GM08714 (cell line): ENCODE measurements around the gene CPA2.
"Not testable (repeated sequence)": the region's sequence is repeated elsewhere in the genome, so short reads cannot be mapped to it uniquely, and the experiment has no call there.

Experiments used
- H3K4me3 ChIP-seq: fragments of 200-500 bp; sonication (Bioruptor generic); 2 replicates; pipeline ENCODE4 v1.5.1; 2014; ENCODE audit warnings: mild to moderate bottlenecking, low read length, inconsistent platforms
- ZNF274 ChIP-seq: IDR thresholded peaks from 2 replicates; pipeline ENCODE4 v1.6.1; 2012; ENCODE audit warnings: mild to moderate bottlenecking, low read depth, low read length

The CPA2 gene

DNA sequence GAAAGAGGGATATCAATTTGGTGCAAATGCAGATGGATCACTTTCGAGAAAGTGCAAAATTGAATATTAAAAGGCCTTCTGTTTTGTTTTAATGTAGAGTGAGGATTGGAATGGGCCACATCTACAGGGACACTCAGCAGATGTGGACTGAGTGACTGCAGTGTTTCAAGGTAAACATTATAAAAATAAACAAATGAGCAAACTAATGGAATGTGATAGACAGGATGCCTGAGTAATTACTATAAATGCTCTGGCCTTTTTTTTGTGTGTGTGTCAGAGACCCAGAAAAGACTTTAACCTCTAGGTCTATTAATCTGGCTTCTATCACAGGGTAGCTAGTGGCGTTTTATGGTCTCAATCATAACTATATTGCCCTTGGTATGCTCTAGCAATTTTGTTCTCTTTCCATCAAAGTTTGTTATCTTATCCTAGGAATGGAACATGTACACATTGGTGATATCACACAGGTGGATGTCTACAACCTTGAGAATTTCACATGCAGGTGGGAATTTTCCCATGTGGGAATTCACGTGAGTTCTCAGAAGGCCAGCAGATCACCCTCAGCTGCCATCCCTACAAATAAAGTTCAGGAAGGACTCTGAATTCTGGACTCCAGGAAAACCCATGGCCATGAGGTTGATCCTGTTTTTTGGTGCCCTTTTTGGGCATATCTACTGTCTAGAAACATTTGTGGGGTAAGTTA, at the start of gene CPA2:
CPA2 (plus strand) TSS at position 606 of the 703 bp plus-strand sequence; CDS start at position 625, 19 bp downstream.
- TF ChIP-seq ZNF274: no peak

DNA sequence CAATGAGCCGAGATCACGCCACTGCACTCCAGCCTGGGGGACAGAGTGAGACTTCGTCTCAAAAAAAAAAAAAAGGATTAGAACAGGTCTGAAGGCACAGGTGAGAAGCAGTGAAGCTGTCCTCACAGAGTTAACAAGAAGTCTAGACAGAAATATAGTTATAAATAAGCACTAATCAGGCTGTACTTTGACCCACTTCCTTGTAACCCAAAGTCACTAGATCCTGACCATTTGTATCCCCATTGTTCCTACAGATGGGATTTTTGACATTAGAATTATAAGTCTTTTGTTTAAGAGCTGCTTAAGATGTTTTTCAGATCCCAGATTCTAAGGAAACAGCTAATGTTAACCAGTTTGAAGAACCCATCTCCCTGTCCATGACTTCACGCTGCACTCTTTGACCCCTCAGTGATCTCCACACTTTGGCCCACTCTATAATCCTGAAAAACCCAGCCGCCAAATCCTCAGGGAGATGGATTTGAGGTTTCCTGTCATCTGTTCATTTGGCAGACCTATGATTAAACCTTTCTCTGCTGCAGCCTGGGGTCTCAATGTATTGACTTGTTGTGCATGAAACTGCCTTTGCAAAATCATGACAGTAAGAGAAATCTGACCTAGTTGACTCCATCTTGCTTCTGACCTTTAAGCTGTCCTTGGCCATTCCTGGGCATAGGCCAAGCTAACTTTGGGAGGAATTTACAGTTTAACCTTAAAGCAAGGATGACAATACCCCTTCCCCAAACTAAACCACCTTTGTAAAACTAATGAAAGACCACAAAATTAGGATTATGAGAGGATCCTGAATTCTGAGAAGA, 47.6 kb upstream of the CPA2 start:
- no peak overlapping the region for H3K4me3 ChIP-seq
- no peak for TF ChIP-seq ZNF274

More for the DNA sequence above, at the start of gene CPA2:
- H3K4me3 ChIP-seq: no peak within 1 kb of the TSS

DNA sequence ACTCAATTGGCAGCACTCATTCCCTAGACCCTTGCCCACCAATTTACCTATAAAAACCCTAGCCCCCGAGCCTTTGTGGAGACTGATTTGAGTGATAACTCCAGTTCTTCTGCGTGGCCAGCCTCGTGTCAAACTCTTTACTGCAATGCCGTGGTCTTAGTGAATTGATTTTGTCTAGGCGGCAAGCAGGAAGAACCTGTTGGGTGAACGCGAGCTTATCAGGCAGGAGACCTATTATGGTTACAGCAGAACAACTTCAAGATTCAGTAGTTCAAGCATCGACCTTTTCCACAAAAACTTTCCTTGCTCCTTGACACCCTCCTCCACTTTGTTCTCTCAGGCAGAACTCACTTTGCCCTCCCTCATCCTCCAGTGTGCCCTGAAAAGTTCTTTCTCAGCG, 46.8 kb upstream of the CPA2 start:
- TF ChIP-seq ZNF274: no peak
- no peak overlapping the region for H3K4me3 ChIP-seq

- H3K4me3 ChIP-seq: no peak overlapping the region
- TF ChIP-seq ZNF274: no peak
Observed at GRCh38 chr7:130221746-130222145, 44.9 kb upstream of the CPA2 start.

DNA sequence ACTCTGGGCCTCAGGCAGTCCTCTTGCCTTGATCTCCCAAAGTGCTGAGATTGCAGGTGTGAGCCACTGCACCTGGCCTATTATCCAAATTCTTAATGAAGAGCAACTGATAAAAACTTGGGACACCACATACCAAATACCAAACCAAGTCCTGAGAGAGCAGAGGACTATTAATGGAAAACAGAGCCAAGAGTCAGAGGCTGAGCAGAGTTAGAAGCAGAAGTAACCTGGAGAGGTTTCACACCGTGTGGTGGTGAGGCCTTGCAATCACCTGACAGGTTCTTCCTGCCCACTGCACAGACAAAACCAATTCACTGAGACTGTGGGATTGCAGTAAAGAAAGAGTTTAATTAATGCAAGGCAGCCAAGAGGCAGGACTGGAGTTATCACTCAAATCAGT, 43.0 kb upstream of the CPA2 start:
- TF ChIP-seq ZNF274: no peak
- H3K4me3 ChIP-seq: no peak overlapping the region

DNA sequence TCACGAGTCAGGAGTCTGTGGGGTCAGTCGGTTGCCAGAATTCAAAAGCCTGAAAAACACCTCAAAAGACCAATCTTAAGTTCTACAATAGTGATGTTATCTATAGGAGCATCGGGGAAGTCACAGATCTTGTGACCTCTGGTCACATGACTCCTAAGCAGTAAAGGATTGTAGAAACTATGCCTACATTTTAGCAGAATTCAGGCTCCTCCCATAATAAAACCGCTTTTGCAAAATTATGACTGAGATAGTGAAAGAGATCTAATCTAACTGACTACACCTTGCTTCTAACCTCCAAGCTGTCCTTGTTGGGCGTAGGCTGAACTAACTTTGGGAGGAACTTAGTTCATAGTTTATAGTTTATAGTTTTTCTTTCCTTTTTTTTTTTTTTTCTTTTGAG, 42.5 kb upstream of the CPA2 start:
- no peak overlapping the region for H3K4me3 ChIP-seq
- TF ChIP-seq ZNF274: no peak

- H3K4me3 ChIP-seq: not testable (repeated sequence)
Observed at GRCh38 chr7:130224923-130225322, 41.7 kb upstream of the CPA2 start.

- H3K4me3 ChIP-seq: no peak overlapping the region
- no peak for TF ChIP-seq ZNF274
Observed at GRCh38 chr7:130226333-130226732, 40.3 kb upstream of the CPA2 start.

DNA sequence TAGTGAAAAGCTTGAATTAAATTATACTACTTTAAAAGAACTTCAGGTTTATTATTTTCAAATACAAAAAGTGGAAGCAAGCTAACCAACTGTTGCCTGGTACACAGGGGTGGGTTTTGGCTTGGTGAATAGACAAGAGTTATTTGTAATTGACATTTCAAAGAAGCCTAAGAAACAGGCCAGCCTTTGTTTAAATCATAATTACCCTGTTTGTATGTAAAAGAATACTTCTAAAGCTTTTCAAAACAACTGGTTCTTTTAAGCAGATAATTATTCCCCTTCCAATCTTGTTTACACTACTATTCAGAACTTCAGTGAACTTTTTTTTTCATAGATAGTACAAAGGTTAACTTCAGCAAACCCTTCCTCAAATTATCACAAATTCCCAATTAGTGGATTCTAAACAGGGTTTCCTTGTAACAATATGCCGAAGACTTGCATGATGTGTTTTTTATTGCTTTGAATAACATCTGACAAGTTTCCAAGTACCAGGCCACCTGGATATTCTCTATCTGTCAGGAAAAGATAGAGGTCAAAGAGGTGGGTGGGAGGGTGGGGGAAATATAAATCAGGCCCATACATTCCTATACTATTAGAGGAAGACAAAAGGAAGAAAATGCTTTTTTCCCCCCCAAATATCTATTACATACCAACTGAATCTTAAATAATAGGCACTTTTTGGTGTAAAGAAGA, 38.6 kb upstream of the CPA2 start:
- H3K4me3 ChIP-seq: no peak overlapping the region
- TF ChIP-seq ZNF274: no peak

DNA sequence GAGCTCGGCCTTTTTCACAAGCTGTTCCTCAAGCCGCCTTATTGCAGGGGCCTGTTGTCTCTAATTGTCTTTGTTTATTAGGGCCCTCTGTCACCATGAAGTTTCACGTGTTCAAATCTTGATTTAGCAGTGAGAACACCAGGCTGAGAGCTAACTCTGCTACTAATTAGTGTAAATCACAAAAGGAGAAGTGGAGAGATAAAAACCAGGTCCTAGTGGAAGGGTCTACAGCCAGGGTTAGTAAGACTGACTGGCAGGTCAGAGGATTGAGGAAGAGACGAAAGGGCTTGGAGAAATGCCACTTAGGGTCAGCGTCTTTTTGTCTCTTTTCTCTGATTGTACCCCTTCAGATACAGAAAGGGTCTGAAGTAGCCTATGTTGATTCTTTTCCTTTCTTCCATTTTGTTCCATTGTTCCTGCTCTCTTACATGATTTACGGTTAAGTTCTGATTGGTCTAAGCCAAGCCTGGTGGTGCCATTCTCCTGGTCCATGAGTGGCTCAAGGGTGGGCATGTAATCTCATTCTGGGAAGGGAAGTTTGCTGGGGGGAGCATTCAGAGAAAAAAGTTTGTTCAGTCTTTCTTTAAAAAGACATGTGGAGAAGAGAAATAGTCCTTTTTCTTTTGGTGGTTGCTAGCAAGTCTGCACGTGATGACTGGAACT, 37.7 kb upstream of the CPA2 start:
- H3K4me3 ChIP-seq: no peak overlapping the region
- no peak for TF ChIP-seq ZNF274

- H3K4me3 ChIP-seq: not testable (repeated sequence)
Observed at GRCh38 chr7:130229981-130230380, 36.7 kb upstream of the CPA2 start.

DNA sequence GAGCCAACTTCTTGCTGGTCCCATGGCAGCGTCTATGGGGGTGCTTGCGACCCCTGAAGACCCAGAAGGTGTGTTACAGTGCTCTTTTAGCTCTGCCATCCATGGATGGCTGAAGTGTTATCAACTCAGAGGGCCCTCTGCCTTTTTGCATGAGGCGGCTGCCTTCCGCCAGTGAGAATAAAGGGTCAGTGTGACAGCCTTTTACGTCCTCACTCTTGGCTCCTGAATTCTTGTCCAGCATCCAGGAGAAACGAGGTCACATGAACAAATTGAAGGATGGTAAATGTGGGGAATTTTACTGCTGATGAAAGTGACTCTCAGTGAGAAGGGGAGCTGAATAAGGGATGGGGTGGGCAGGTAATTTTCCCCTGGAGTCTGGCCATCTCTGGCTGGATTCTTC, 34.9 kb upstream of the CPA2 start:
- TF ChIP-seq ZNF274: no peak
- no peak overlapping the region for H3K4me3 ChIP-seq

- TF ChIP-seq ZNF274: no peak
- H3K4me3 ChIP-seq: no peak overlapping the region
Observed at GRCh38 chr7:130232209-130232608, 34.5 kb upstream of the CPA2 start.

GRCh38 chr7:130234078-130234477, 32.6 kb upstream of the CPA2 start:
- no peak for TF ChIP-seq ZNF274
- no peak overlapping the region for H3K4me3 ChIP-seq

GRCh38 chr7:130236361-130236760, 30.3 kb upstream of the CPA2 start:
- H3K4me3 ChIP-seq: not testable (repeated sequence)
